HG02938 (cell line): ENCODE measurements around the gene CMKLR1.

Experiments used
- ATAC-seq: cut with Tn5 transposase; IDR thresholded peaks from one replicate; pipeline ENCODE4 v1.9.1; 2021; ENCODE audit warnings: mild to moderate bottlenecking, moderate library complexity; ENCODE audit not compliant: unreplicated experiment

The CMKLR1 gene

DNA sequence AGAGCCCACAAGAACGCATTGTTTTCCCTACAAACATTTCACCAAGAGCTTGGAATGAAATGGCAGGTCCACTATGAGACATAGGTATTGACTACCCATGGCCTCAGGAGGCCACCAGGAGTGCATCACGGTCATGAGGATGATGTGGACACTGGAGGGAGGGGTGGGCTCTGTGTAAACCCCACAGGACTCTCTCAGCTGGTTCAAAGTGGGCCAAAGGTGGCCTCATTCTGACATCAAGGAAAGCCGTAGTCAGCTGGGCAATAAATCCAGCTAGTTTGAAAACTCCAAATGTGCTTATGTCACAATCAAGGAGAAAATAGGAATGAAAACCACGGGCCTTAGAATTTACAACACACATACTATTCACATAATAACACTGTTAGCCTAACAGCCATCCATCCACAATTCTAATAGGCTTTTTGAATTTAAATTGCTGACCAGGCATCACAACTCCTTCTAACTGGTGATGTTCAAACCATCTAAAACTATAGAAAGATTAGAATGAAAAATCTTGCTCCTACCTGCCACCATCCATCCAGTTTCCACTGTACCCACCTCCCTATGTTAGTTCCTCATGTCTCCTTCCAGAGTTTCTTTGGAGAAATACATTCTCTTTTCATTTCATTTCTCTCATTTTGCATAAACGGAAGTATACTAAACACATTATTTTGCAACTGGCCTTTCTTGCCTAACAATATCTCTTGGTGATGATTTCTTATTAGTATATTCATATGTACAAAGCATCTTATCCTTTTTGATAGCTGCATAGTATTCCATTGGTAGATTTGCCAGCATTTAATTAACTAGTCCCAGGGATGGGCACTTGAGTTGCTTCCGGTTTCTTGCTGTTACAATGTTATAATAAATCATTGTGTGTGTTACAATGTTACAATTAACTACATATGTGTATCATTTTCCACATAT, 21.5 kb downstream of the CMKLR1 start:
- ATAC-seq, result no peak

DNA sequence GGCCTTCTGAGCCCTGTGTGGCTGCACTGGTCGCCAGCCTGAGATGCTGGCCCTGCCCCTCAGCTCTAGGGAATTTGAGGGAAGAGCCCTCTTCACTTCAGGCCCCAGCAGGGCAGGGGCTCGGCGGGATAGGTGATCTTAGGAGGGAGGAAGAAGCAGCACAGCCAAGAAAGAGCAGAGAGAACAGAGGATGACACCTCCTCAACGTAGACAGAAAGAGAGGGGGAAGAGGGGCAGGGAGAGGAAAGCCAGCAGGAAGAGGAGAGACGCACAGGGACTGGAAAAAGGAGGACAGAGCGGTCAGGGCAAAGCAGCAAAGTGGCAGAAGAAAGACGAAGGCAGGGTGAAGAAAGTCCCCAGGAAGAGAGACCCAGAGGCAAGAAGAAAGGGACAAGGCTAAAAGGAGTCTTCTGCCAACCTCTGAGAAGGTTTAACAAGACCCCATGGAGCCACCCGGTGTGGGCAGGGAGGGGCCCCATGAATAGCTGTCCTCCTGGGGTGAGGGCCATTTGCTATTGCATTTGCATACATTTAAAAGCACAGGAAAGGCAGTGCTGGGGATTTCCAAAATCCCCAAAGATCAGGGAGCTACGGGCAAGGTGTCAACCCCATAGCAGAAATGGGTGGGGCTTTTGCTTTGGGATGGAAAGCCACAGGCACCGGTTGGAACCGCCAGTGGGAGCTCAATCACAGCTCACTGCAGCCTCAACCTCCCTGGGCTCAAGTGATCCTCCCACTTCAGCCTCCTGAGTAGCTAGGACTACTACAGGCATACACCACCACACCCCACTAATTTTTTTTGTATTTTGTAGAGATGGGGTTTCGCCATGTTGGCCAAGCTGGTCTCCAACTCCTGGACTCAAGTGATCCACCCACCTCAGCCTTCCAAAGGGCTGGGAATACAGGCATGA, 22.7 kb downstream of the CMKLR1 start:
- ATAC-seq, result no peak

DNA sequence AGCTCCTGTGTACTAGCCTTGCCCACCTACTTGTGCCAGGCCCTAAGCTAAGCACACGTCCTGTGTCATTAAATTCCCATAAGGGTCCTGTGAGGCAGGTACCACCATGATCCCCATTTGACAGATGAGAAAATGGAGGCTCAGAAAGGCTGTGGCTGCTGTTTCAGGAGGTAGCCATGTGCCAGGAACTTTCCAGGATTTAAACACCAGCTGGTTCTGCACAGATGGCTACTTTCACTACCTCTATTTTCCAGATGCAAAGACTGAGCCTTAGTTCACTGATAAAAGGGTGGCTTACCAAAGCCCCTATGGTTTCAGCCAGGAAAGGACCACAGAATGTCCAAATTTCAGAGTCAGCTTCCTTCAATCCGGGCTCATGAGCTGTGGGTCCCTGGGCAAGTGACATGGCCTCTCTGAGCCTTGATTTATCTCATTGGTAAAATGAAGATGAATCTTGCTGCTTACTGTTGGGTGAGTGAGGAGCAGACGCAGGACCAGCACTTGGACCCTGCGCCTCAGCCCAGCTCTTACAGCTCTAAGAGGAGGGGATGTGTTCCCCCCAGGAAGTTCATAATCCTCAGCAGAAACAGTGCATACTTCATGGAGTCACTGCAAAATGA, 23.5 kb downstream of the CMKLR1 start:
- no peak for ATAC-seq

DNA sequence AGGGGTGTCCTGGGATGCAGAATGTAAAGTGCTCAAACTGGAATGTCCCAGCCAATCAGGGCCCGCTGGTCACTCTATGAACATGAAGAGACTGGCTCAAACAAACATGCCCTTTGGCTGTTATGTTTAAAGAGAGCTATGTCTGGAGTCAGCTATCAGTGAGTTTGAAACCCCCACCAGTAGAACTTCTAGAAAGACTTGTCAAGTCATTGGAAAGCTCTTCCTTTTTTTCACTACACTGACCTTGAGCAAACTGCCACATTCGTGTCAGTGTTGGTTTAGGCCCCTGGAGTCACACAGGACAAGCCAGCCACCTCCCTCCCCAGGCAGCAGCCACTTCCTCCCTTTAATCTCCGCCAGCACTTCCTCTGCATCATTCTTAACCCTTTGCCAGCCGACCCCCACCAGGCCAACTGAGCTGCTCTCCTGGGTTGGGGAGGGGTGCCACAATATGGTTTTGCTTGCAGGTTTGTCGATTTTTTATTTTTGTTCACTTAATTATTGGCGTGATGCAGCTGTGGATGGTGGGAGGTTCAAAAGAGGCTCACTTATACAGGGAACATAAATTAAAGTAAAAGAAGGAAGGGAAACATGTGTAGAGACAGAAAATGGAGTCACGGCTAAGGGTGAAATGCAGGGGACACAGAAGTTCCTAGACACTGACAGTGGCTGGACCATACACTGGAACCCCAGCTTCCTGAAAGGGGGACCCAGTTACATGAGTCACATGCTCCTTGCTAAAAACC, 25.3 kb downstream of the CMKLR1 start:
- no peak for ATAC-seq

DNA sequence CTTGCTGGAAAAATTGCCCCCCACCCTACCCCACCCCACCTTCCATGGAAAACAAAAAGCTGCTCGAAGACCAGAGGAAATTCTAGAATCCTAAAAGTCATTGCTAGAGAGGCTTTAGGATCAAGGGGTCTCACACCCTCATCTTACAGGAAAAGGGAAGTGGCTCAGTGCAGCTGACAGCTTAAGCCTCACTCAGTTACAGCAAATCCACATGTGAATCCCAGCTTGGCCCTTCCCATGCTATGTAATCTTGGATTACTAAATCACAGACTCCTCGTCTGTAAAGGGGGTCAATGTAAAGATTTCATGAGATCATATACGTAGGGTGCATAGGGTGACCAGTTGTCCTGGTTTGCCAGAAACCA, 25.9 kb downstream of the CMKLR1 start:
- ATAC-seq, result no peak

DNA sequence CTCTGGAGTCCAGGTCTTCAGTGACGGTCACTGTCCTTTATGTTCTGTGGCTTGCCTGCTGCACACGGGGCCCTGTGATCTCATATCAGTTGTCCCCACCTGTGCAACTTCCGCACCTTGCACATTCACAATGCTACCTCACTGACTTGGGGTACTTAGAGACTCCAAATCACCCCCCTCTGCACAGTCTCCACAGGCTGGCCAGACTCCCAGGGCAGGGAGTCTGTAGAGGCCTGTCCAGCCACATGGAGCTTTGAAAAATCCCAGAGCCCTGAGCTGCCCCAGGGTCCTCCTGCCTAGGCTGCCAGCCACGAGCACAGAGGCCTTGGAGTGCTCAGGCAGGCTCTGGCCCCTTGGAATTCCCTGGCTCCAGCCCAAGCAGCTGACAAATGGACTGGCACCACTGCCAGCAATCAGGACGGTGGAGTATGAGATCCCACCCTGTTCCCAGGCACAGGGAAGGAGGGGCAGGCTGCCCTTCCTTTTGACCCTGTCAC, 26.4 kb downstream of the CMKLR1 start:
- ATAC-seq, result no peak

DNA sequence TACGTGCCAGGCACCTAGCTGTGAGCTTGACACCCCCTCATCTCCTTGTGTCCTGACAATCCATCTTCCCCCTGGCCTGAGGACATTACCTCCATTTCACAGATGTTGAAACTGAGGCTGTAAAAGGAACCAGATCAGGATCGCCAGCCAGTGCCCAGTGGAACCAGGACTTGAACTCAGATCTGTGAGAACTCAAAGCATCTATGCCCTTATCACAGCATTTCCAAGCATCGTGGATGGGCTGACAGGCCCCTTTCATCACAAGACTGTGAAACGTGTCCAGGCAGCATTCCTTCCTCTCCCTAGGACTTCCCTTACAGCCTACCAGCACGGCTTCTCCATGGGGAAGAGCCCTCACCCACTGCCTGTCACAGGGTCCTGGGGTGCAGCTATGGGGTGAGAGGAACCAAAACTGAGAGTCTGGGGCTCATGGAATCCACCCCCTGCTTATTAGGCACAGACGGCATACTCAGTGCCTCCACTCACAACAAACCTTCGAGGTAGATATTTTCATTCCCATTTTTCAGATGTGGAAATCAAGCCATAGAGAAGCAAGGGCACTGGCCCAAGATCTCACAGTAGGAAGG, 26.9 kb downstream of the CMKLR1 start:
- ATAC-seq, result no peak

DNA sequence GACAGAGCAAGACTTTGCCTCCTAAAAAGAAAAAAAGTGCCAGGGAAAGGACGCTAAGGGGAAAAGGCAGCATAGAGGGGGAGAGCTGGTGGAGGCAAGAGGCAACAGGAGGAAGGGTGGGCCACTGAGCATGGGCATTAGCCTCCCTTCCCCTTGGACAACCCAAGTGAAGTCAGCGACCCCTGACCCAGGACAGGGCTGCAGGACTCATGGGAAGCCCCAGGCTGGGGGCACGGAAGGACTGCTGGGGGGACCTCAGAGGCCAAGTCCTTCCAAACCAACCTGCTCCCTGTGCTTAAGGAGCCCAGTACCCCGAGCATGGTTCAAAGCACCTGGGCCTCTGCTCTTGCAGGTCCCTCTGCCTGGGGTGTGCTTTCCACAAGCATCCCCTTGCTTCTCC, 27.5 kb downstream of the CMKLR1 start:
- ATAC-seq, result no peak

DNA sequence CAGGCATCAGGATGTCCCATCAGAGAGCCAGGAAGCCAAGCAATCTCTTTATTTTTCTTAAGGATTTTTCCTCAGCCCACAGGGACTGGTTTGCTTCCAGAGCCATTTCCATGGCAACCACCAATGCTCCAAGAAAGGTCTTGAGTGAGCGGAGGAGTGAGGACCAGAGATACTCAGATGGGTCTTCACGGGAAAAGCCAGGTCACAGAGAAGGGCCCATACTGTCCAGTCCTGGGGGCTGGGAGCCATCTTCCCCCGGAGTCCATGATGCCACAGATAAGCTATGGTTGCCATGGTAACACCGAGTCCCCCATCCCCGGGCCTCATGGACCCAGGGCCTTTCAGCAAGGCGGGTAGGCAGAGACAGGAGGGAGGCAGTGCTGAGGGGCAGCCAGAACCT, 28.6 kb downstream of the CMKLR1 start:
- ATAC-seq, result no peak

DNA sequence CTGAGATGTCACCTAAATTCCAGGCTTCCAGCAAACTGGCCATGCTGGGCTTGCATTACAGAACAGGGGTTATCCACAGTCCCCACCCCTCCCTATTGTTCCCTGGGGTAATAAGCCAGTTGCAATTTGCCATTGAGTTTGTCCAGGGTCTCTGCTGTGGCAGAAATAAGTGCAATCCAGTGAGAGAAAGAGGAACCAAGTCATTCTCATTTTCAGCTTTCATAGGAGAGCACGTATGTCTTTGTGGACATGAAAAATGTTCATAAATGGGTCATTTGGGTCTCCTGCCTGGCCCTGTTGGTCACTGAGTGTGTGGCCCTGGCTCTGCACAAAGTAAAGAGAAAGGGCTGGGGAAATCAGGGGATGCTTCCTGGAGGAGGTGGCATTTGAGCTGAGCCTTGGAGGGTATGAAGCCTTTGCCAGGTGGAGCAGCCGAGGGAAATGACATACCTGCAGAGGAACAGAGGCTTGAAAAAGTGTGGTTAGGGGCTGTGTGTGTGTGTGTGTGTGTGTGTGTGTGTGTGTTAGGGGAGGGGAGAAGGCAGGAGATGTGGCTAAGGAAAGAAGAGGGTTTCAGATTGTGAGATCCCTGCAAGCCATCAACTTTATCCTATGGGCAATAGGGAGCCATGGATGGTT, 29.3 kb downstream of the CMKLR1 start:
- ATAC-seq, result no peak

DNA sequence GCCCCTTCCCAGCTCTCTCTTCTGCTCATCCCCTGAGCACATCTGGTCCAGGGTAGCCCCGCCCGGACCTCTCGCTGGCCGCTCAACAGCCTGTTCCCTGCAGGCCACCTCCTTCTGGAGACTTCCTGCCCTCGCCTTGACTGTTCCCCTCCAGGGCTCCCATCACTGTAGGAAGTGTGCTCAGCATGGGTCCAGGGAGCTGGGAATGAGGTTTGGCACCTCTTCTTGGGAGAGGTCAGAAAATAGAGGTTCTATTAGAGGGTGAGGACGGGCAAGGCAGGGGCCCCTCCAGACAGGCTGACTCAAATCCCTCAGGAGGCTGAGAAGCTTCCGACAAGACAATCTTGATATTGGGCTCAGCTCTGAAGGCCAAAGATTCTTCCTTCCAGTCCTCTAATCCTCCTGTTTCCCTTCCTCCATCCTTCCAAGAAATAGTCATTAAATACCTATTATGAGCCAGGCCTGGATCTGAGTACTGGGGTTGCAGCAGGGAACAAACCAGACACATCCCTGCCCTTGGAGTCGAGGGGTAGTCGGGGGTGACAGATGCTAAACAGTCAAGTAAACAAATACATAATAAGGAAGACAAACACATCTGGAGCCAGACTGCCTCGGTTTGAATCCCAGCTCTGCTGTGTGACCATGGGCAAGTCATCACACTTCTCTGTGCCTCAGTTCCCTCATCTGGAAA, 30.6 kb downstream of the CMKLR1 start:
- ATAC-seq, result no peak

DNA sequence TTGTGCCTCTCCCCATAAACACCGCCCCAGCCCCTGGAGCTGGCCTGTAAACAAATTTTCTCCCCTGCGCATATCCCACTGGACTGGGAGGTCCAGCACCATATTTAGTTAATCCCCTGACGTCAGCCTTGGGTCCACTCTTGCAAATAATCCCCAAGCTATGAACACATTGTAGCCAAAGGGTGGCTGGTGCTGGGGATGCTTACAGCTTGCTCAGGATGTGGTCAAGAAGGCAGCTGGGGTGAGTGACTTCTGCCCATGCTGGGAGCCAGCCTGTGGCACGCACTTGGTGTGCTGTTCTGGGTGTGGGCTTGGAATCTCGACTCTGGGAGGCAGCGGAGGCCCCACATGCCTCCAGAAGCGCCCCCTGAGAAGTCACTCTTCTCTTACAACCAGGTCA, 32.1 kb downstream of the CMKLR1 start:
- no peak for ATAC-seq

DNA sequence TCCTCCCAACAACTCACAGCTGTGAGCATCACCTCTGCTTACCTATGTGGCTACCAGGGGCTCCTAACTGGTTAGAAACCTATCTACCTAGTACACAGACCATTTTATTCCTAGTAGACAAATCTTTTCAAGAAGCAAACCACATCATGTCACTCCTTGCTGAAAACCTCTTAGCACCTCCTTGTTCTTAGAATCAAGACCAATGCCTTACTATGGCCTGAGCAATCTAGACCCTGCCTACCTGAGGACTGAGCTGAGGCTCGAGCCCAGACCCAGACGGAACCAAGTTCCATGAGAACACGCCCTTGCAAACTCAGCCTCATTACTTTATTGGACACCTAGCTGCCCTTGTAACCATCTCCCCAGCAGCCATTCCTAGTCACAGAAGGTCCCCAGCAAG, 32.6 kb downstream of the CMKLR1 start:
- ATAC-seq, result no peak

DNA sequence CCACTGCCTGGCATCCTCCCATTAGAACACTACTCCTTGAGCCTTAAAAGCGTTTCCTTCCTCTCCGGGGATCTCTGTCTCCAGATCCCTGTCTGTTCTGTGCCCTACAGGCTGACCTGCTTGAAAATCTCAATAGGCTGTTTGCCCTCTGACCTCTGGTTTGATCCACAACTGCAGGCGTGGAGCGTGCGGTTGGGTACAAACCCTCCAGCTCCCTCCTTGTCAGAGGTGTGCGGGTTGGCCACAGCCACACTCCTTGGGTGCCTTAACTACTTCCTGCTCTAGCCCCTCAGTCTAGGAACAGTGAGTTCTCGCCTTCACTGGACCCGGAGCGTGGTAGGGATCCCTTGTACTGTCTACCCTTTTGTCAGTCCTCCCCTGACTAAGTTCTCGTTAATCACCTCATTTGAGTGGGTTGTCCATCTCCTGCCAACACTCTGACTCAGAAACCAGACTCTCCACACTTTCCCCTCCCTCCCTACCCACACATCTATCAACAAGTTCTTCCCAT, 33.1 kb downstream of the CMKLR1 start:
- no peak for ATAC-seq

DNA sequence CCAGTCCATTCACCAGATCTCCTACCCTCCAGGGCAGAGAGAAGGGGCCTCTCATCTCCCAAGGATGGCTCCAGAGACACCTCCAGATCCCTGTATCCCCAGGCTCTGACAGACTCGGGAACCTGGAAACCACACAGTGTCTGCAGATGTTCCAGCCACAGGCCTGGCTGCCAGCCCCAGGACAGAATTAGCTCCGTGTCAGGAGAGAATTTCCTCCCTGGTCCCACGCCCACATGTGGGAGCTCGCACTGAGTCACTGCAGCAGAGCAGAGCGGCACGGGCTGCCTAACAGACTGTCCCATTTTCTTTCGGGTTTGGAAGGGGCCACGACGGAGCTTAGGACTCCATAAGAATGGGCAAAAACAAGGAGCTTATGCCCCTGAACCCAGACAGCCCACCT, 33.6 kb downstream of the CMKLR1 start:
- ATAC-seq, result no peak

DNA sequence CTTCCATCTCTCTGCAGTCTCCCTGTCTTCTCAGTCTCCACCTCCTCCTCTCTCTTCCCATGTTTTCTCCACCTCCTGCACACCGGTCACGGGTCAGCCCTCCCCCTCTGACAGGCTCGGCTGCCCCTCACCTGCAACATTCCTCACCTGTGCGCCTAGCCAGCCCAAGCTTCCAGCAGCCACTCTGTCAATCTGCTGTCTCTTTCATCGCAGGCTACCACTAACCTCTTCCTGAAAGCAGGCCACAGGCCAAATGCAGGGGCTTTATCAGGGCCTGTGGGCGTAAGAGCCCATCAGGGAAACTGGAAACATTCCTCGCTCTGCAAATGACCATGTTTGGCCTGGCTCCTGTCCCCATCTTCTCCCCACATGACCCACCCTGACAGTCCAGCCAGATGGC, 34.5 kb downstream of the CMKLR1 start:
- ATAC-seq, result no peak

DNA sequence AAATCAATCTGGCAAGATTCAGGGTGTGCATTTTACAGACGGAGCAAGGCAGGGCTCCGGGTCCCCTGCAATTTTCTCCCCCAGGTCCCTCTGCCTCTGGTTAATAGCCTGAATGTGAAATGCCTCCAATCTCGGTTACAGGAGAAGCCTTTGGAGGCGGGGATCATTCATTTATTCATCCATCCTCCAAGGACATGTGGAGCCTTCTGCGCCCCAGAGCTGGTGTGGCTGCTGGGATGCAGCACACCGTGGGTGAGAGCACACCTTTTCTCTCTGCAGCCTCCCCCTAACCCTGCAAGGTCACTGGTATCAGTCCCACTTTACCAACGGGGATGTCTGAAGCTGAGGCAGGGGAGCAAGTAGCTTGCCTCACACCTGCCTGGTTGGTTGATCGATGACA, 35.4 kb downstream of the CMKLR1 start:
- no peak for ATAC-seq

DNA sequence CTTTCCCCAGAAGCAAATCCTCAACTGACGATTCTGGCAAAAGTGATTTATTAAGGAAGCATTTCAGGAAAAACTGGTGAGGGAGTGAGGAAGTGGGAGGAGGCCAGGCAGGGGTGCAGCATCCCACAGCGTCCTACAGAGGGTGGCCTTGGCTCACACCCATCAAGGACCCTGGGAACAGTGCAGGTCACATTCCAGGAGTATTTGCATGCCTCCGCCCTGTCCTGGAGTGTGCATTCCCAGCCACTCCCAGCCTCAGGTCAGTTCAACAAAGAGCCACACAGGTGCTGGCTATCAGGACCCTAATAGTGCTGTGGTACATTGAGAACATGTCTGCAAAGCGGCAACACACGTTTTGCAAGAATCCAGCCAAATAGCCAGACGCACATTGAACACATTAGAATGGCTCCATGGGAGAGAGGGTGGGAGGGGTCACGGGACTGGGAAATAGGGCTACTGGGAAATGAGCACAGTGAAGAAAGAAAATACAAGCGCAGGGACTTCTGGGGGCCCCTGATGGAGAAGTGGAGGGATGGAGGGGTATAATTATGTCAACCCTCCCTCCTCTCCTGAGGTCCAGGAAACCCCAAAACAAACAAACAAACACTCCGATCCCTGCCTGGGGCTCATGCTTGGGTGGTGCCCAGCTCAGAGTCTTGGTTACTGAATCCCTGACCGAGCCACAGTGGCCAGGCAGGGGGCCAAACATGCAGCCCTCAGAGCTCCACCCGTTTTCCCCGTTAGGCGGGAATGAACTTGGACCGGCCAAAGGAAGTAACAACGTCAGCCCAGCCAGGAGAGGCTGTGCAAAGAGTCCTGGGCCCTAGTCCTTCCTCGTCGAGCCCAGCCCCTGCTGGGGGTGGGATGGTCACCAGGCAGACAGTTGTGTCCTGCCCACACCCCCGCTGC, 36.5 kb downstream of the CMKLR1 start:
- no peak for ATAC-seq
